Measurements from ENCODE around the gene TRIO.

DNA sequence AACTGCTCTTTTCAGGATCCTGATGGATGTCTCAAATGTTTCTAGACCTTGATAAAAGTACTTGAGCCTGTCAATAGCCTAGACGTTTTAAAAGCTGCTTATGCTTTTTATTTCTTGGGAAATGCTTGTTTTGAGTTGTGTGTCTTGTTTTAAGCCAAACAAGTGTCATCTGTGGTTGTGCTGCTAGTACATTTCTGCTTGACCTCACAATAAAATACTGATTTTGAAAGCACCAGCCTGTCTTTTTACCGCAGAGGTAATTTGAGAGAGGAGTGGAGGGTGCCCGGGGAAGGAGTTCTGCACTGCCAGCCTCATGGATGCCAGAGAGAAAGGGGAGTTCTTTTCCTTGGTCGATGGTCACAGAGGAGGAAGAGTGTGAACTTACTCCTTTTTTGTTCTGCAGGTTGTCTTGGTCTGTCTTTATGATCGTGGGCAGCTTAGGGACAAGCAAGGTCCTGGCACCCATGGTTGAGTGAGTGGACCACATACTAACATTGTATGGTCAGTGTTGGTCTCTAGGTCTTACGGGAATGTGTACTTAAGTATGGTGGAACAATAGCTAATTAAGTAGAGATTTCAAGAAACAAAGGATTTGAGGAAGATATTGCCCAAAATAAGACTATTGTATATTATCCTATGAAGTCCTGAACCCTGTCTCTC is 61.0 kb downstream of the TRIO start:
- TF ChIP-seq, protein P1, sequence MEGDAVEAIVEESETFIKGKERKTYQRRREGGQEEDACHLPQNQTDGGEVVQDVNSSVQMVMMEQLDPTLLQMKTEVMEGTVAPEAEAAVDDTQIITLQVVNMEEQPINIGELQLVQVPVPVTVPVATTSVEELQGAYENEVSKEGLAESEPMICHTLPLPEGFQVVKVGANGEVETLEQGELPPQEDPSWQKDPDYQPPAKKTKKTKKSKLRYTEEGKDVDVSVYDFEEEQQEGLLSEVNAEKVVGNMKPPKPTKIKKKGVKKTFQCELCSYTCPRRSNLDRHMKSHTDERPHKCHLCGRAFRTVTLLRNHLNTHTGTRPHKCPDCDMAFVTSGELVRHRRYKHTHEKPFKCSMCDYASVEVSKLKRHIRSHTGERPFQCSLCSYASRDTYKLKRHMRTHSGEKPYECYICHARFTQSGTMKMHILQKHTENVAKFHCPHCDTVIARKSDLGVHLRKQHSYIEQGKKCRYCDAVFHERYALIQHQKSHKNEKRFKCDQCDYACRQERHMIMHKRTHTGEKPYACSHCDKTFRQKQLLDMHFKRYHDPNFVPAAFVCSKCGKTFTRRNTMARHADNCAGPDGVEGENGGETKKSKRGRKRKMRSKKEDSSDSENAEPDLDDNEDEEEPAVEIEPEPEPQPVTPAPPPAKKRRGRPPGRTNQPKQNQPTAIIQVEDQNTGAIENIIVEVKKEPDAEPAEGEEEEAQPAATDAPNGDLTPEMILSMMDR (IDR thresholded peaks at IDR 0.05) = no peak
- TF ChIP-seq EP300 (IDR thresholded peaks at IDR 0.05) (no peak), POLR2A (IDR thresholded peaks at IDR 0.05) (no peak)
